Mucosa of descending colon (tissue), 3 donors: Measurements from ENCODE around the gene EHBP1L1. TPM values are rescaled to one million over a fixed set of nuclear protein-coding genes. Genes with fewer than 3 reads are reported as not detected.

Experiments
- ATAC-seq: fragments of 200-7000 bp; cut with Tn5 transposase; one replicate; pipeline ENCODE4 v1.9.1; 2020; ENCODE audit warnings: mild to moderate bottlenecking, moderate library complexity
- DNase-seq, 3 donors: peaks; one replicate each; pipeline ENCODE4 v3.0.0-alpha.2; 2020
- H3K36me3 ChIP-seq: fragments of 200-600 bp; one replicate; pipeline ENCODE4 v1.8.0; 2021; ENCODE audit warnings: low read depth, mild to moderate bottlenecking
- H3K4me1 ChIP-seq: fragments of 200-600 bp; one replicate; pipeline ENCODE4 v1.8.0; 2021; ENCODE audit warnings: low read depth, mild to moderate bottlenecking
- H3K4me3 ChIP-seq: fragments of 200-600 bp; one replicate; pipeline ENCODE4 v1.8.0; 2021; ENCODE audit warnings: mild to moderate bottlenecking
- H3K9me3 ChIP-seq: fragments of 200-600 bp; one replicate; pipeline ENCODE4 v1.8.0; 2021; ENCODE audit warnings: mild to moderate bottlenecking
- CTCF ChIP-seq: fragments of 200-600 bp; IDR thresholded peaks from one replicate; pipeline ENCODE4 v1.8.0; 2022; ENCODE audit warnings: antibody characterized with exemption, mild to moderate bottlenecking
- intact Hi-C, 2 donors: fragments of 100-400 bp; cut with DNase I in 1 of 2; cut with micrococcal nuclease in 1 of 2; formaldehyde crosslinking; loops; one replicate each; pipeline versions ENCODE4 v1.11.0 to v1.11.1; 2022; cut with DNase I, micrococcal nuclease
- total RNA-seq, 3 donors: library from RNA; stranded (reverse); fragmentation: NEBNext Ultra II Directional in 2 of 3; extraction: Animal tissue kit (Norgen Biotek cat#: 25700) in 2 of 3; gene quantifications; one replicate each; pipeline versions ENCODE4 v1.2.1 to v1.2.4, GENCODE V29; 2021 to 2023
- donor health status: DM: no; HTN: no; CAD: no; lungs with moderate emphysema.
- donor health status: DM: no; HTN: no; CAD: no.
- donor health status: DM: no; HTN: yes; CAD: no.

The EHBP1L1 gene
- total RNA-seq, 3 donors from 2014 or later: 65.8 to 208 (median 65.9) TPM

GRCh38 chr11:65540290-65541092 is 35.4 kb upstream of the EHBP1L1 start:
- H3K4me3 ChIP-seq: peak overlapping the region; percentile 30
- DNase-seq (peak; percentile 96 to 97 (median 96)), ATAC-seq (peak; percentile 93)
- intact Hi-C loops: no loop called here
- peaks cover 17% of the 10 kb centered on the region for H3K4me1 ChIP-seq
- TF ChIP-seq CTCF: peak; percentile 42
- no peaks in the 10 kb centered on the region for H3K9me3 ChIP-seq
- no peaks in the 10 kb centered on the region for H3K36me3 ChIP-seq

GRCh38 chr11:65541093-65541982 is 34.5 kb upstream of the EHBP1L1 start:
- Histone ChIP-seq H3K9me3 (no peaks in the 10 kb centered on the region), H3K4me1 (peaks cover 21% of the 10 kb centered on the region), H3K36me3 (no peaks in the 10 kb centered on the region), H3K4me3 (no peak overlapping the region)
- TF ChIP-seq CTCF: no peak
- no peak for DNase-seq
- intact Hi-C loops: no loop called here
- no peak for ATAC-seq

GRCh38 chr11:65542738-65543390 is 33.0 kb upstream of the EHBP1L1 start:
- Histone ChIP-seq H3K4me1 (peaks cover 21% of the 10 kb centered on the region), H3K9me3 (no peaks in the 10 kb centered on the region), H3K4me3 (no peak overlapping the region), H3K36me3 (no peaks in the 10 kb centered on the region)
- intact Hi-C loops: no loop called here
- DNase-seq (no peak), ATAC-seq (no peak)
- TF ChIP-seq CTCF: no peak

GRCh38 chr11:65545853-65546216 is 30.0 kb upstream of the EHBP1L1 start:
- DNase-seq: peak in 2 of 3 donors; percentile 53 to 60
- Histone ChIP-seq H3K9me3 (no peaks in the 10 kb centered on the region), H3K4me3 (peak overlapping the region; percentile 22), H3K36me3 (no peaks in the 10 kb centered on the region), H3K4me1 (peaks cover 12% of the 10 kb centered on the region)
- peak; percentile 17 for ATAC-seq
- no peak for TF ChIP-seq CTCF
- intact Hi-C loops: no loop called here

GRCh38 chr11:65546217-65546958 is 29.5 kb upstream of the EHBP1L1 start:
- intact Hi-C loops: no loop called here
- peaks cover 11% of the 10 kb centered on the region for H3K4me1 ChIP-seq
- TF ChIP-seq CTCF: no peak
- DNase-seq (peak; percentile 98 to 99 (median 99)), ATAC-seq (peak; percentile 92)
- H3K36me3 ChIP-seq: no peaks in the 10 kb centered on the region
- H3K4me3 ChIP-seq: peak overlapping the region; percentile 22
- H3K9me3 ChIP-seq: no peaks in the 10 kb centered on the region
